Stomach (tissue), 4 donors: ENCODE measurements around the gene NLRX1.

Experiments used
- POLR2A ChIP-seq, 4 donors: fragments of 450-650 bp; IDR thresholded peaks; one replicate each; pipeline ENCODE4 v1.6.1; 2016; ENCODE audit warnings: antibody characterized with exemption in 4 of 4, control low read depth in 2 of 4, mild to moderate bottlenecking in 1 of 4, moderate library complexity in 1 of 4
- POLR2AphosphoS5 ChIP-seq, 3 donors: sonication (generic); formaldehyde crosslinking; IDR thresholded peaks; one replicate each; pipeline ENCODE4 v1.6.1; 2016; ENCODE audit warnings: antibody characterized with exemption in 3 of 3
- TF ChIP-seq, protein P1 (sequence below), 7 experiments: fragments of 450-650 bp in 4 of 7; fragments of 200-600 bp in 3 of 7; sonication (generic) in 3 of 7; IDR thresholded peaks; one replicate each; pipeline ENCODE4 v1.5.1; 2016 to 2019; ENCODE audit warnings: antibody characterized with exemption in 7 of 7, control low read depth in 2 of 7, mild to moderate bottlenecking in 1 of 7

- TF ChIP-seq, protein P1, sequence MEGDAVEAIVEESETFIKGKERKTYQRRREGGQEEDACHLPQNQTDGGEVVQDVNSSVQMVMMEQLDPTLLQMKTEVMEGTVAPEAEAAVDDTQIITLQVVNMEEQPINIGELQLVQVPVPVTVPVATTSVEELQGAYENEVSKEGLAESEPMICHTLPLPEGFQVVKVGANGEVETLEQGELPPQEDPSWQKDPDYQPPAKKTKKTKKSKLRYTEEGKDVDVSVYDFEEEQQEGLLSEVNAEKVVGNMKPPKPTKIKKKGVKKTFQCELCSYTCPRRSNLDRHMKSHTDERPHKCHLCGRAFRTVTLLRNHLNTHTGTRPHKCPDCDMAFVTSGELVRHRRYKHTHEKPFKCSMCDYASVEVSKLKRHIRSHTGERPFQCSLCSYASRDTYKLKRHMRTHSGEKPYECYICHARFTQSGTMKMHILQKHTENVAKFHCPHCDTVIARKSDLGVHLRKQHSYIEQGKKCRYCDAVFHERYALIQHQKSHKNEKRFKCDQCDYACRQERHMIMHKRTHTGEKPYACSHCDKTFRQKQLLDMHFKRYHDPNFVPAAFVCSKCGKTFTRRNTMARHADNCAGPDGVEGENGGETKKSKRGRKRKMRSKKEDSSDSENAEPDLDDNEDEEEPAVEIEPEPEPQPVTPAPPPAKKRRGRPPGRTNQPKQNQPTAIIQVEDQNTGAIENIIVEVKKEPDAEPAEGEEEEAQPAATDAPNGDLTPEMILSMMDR (IDR thresholded peaks at IDR 0.05), result no peak
- TF ChIP-seq POLR2A (IDR thresholded peaks at IDR 0.05) (no peak), POLR2AphosphoS5 (IDR thresholded peaks at IDR 0.05) (no peak)
Observed at GRCh38 chr11:119161871-119162270, 6.7 kb upstream of the NLRX1 start.
